Suprapubic skin (tissue), 4 donors: ENCODE data around the gene PRL. TPM values are rescaled to one million over a fixed set of nuclear protein-coding genes. Genes with fewer than 3 reads are reported as not detected.

Experiments used
- DNase-seq, 2 donors: peaks; one replicate each; pipeline ENCODE4 v3.0.0-alpha.2; 2019; ENCODE audit warnings: low spot score in 2 of 2
- H3K27ac ChIP-seq: fragments of 200-600 bp; sonication (generic); one replicate; pipeline ENCODE4 v1.5.1; 2019
- H3K27me3 ChIP-seq: fragments of 200-600 bp; sonication (generic); one replicate; pipeline ENCODE4 v1.5.1; 2019
- H3K36me3 ChIP-seq: fragments of 200-600 bp; sonication (generic); one replicate; pipeline ENCODE4 v1.5.1; 2019
- H3K4me1 ChIP-seq: fragments of 200-600 bp; sonication (generic); one replicate; pipeline ENCODE4 v1.5.1; 2019
- H3K4me3 ChIP-seq: fragments of 200-600 bp; sonication (generic); one replicate; pipeline ENCODE4 v1.5.1; 2019; ENCODE audit warnings: mild to moderate bottlenecking
- H3K9me3 ChIP-seq: fragments of 200-600 bp; sonication (generic); one replicate; pipeline ENCODE4 v1.5.1; 2019
- EP300 ChIP-seq: sonication (generic); formaldehyde crosslinking; IDR thresholded peaks from one replicate; pipeline ENCODE4 v1.6.1; 2017; ENCODE audit warnings: antibody characterized with exemption
- POLR2A ChIP-seq, 2 donors: fragments of 450-650 bp; IDR thresholded peaks; one replicate each; pipeline ENCODE4 v1.6.1; 2017; ENCODE audit warnings: antibody characterized with exemption in 2 of 2, mild to moderate bottlenecking in 2 of 2, moderate library complexity in 2 of 2
- POLR2AphosphoS5 ChIP-seq, 3 donors: sonication (generic); formaldehyde crosslinking; IDR thresholded peaks; one replicate each; pipeline ENCODE4 v1.6.1; 2017; ENCODE audit warnings: antibody characterized with exemption in 3 of 3
- WGBS: methylation state at CpG from one replicate; pipeline ENCODE4 v1.1.5; 2018; 5-methylcytosine and 5-hydroxymethylcytosine counted together
- total RNA-seq, 4 donors: library from RNA; depleted of rRNA; stranded (reverse); fragments of >200 nt; gene quantifications; one replicate each; pipeline ENCODE4 v1.1.0, GENCODE V29; 2016
- TF ChIP-seq, protein P1 (sequence below), 2 donors: fragments of 200-600 bp in 1 of 2; fragments of 450-650 bp in 1 of 2; sonication (generic) in 1 of 2; IDR thresholded peaks; one replicate each; pipeline ENCODE4 v1.5.1; 2016 to 2019; ENCODE audit warnings: antibody characterized with exemption in 2 of 2, mild to moderate bottlenecking in 1 of 2, moderate library complexity in 1 of 2

The PRL gene
- total RNA-seq, 4 donors from 2014 or later, result not detected

DNA sequence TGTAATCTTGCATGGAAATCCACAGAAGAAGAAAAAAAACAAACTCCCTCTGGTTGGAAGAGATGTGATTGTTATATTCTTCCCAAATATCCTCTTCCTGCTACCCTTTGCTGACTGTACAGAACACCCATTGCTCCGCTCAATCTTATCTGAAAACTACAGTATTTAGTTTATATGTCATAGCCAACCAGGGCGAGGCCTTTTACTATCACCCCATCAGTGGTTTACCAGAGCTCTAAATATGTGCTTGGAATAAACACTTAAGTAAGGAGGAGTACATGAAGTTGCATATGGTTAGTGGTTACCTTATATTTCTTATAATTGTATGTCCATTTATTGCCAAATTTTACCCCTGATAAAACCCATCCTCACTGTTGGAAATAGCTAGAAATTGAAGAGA, 12.2 kb downstream of the PRL start:
- WGBS, result 94% methylated on average over 2 of the region's 2 CpGs

DNA sequence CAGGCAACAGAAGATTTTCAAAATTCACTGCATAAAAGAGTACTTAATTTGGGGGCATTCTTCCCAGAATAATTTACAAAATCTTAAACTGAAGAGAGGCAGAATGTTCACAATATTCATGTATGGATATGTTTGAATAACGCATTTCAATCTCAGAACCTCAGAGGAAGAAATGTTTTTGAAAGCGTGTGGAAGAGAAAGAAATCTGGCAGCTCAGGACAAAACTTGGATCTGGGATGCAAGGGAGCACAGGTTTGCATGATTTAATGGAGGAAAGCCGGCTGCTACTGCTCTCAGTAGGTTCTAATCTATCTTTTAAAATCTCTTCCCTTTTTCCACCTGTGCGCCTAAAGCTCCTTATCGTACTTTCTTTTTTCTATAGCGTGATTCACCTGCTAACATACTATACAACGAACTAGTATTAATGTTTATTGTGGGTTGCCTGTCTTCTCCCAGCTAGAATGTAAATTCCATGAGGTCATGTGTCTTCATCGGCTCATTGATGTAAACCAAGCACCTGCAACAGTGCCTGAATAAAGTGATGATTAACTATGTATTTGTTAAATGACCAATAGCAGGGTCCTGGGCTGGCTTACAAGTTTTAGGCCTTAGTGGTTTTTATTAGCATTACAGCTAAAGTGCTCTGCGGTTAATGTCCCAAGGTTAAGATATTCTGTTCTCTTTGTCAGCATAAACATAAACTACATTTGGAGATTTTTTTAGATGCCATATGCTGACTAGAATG, 15.3 kb downstream of the PRL start:
- 94% methylated on average over 9 of the region's 9 CpGs for WGBS
- Histone ChIP-seq H3K27me3 (no peaks in the 10 kb centered on the region), H3K4me1 (no peaks in the 10 kb centered on the region), H3K36me3 (no peaks in the 10 kb centered on the region), H3K27ac (no peak overlapping the region), H3K4me3 (no peak overlapping the region), H3K9me3 (no peaks in the 10 kb centered on the region)
- DNase-seq, result no peak
- TF ChIP-seq POLR2AphosphoS5 (IDR thresholded peaks at IDR 0.05) (no peak), POLR2A (IDR thresholded peaks at IDR 0.05) (no peak), EP300 (no peak)
- TF ChIP-seq, protein P1, sequence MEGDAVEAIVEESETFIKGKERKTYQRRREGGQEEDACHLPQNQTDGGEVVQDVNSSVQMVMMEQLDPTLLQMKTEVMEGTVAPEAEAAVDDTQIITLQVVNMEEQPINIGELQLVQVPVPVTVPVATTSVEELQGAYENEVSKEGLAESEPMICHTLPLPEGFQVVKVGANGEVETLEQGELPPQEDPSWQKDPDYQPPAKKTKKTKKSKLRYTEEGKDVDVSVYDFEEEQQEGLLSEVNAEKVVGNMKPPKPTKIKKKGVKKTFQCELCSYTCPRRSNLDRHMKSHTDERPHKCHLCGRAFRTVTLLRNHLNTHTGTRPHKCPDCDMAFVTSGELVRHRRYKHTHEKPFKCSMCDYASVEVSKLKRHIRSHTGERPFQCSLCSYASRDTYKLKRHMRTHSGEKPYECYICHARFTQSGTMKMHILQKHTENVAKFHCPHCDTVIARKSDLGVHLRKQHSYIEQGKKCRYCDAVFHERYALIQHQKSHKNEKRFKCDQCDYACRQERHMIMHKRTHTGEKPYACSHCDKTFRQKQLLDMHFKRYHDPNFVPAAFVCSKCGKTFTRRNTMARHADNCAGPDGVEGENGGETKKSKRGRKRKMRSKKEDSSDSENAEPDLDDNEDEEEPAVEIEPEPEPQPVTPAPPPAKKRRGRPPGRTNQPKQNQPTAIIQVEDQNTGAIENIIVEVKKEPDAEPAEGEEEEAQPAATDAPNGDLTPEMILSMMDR (IDR thresholded peaks at IDR 0.05), result no peak

More for the DNA sequence above, 12.2 kb downstream of the PRL start:
- TF ChIP-seq, protein P1 (IDR thresholded peaks at IDR 0.05), result no peak
- no peak for TF ChIP-seq EP300
- no peak for TF ChIP-seq POLR2A (IDR thresholded peaks at IDR 0.05)
- TF ChIP-seq POLR2AphosphoS5 (IDR thresholded peaks at IDR 0.05), result no peak
- H3K4me1 ChIP-seq, result no peaks in the 10 kb centered on the region
- no peak overlapping the region for H3K4me3 ChIP-seq
- H3K36me3 ChIP-seq, result no peaks in the 10 kb centered on the region
- no peak for DNase-seq
- no peaks in the 10 kb centered on the region for H3K27me3 ChIP-seq
- H3K27ac ChIP-seq, result no peak overlapping the region
- no peaks in the 10 kb centered on the region for H3K9me3 ChIP-seq

DNA sequence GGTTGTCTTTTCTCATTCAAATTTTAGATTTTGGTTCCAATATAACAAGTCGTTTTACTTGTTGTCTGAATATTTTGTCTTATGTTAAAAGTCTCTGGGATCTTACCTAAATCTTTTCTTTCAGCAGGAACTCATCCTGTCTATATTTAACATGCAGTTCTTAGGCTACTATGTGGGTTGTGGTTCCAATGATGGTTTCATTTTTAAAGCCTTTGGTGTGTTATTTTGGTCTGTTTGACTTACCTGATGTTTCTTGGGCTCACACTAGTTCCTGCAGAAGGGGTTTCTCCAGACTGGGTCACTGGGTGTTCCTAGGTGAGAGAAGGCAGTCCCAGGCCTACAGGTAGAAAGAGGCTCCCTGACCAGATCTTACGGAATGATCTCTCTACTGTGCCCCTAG, 17.4 kb downstream of the PRL start:
- no peak for DNase-seq
- Histone ChIP-seq H3K4me3 (no peak overlapping the region), H3K4me1 (no peaks in the 10 kb centered on the region), H3K36me3 (no peaks in the 10 kb centered on the region), H3K9me3 (no peaks in the 10 kb centered on the region), H3K27me3 (no peaks in the 10 kb centered on the region), H3K27ac (no peak overlapping the region)
- TF ChIP-seq POLR2A (IDR thresholded peaks at IDR 0.05) (no peak), EP300 (no peak), POLR2AphosphoS5 (IDR thresholded peaks at IDR 0.05) (no peak)
- TF ChIP-seq, protein P1 (IDR thresholded peaks at IDR 0.05), result no peak
- 76% methylated on average over 1 of the region's 2 CpGs for WGBS

DNA sequence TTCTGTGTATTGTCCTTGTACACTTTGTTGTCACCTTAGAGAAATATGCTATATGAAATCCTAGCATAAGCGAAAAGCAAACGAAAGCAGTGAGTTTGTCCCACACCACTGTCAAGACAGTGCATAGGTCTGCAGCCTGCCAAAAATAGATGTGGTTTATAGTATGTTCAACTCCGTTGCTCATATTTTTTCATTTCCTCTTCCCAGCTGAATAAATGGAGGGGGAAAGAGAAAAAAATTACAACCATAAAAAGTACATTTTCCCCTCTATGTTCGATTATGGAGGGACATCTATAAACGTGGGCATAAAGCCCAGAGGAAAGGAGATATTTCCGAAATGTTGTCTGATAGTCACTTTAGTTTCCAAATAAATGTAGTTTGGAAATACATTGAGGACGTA, 25.8 kb downstream of the PRL start:
- Histone ChIP-seq H3K27me3 (no peaks in the 10 kb centered on the region), H3K4me1 (no peaks in the 10 kb centered on the region), H3K9me3 (no peaks in the 10 kb centered on the region), H3K27ac (no peak overlapping the region), H3K4me3 (no peak overlapping the region), H3K36me3 (no peaks in the 10 kb centered on the region)
- TF ChIP-seq EP300, result no peak
- TF ChIP-seq POLR2AphosphoS5 (IDR thresholded peaks at IDR 0.05), result no peak
- no peak for TF ChIP-seq POLR2A (IDR thresholded peaks at IDR 0.05)
- TF ChIP-seq, protein P1 (IDR thresholded peaks at IDR 0.05), result no peak
- WGBS, result 55% methylated on average over 7 of the region's 7 CpGs
- no peak for DNase-seq

DNA sequence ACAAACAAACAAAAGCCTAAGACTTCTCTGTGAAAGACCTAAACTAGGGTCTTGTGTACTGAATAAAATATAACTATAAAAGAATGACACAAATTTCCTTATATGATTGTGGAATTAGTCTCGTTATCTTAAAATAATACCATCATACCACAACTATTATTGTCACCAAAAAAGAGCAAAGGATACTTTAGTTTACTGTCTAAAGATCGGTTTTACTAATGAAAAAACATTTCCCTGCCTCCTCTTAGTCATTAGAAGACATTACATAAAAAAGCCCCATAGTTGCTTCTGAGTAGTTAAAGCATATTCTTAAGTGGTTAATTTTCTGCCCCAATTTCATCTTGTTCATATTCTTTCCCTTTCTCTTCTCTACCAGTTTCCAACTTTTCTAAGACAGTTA, 33.1 kb downstream of the PRL start:
- Histone ChIP-seq H3K36me3 (no peaks in the 10 kb centered on the region), H3K4me1 (no peaks in the 10 kb centered on the region), H3K9me3 (no peaks in the 10 kb centered on the region), H3K27ac (no peak overlapping the region), H3K4me3 (no peak overlapping the region), H3K27me3 (no peaks in the 10 kb centered on the region)
- no peak for TF ChIP-seq POLR2AphosphoS5 (IDR thresholded peaks at IDR 0.05)
- TF ChIP-seq, protein P1 (IDR thresholded peaks at IDR 0.05), result no peak
- no peak for TF ChIP-seq POLR2A (IDR thresholded peaks at IDR 0.05)
- TF ChIP-seq EP300, result no peak
- no peak for DNase-seq
- 88% methylated on average over 2 of the region's 2 CpGs for WGBS
